GM23338 (cell line): ENCODE measurements around the gene SFXN5. TPM values are rescaled to one million over a fixed set of nuclear protein-coding genes. Genes with fewer than 3 reads are reported as not detected.

Experiments
- ATAC-seq: fragments of 200-7000 bp; cut with Tn5 transposase; 3 replicates; pipeline ENCODE4 v1.9.1; 2020
- DNase-seq: peaks from one replicate; pipeline ENCODE4 v3.0.0-alpha.2; 2015; ENCODE audit warnings: low spot score
- H2AFZ ChIP-seq: fragments of 200-600 bp; sonication (generic); 2 replicates; pipeline ENCODE4 v1.8.0; 2016; ENCODE audit warnings: antibody characterized with exemption, mild to moderate bottlenecking, moderate library complexity
- H3F3A ChIP-seq: fragments of 200-600 bp; sonication (generic); replicated peaks from 2 replicates; pipeline ENCODE4 v1.8.0; 2017; ENCODE audit warnings: antibody characterized with exemption, mixed run types, low read depth
- H3K27ac ChIP-seq: fragments of 200-600 bp; sonication (generic); 2 replicates; pipeline ENCODE4 v1.6.1; 2016; ENCODE audit warnings: low read depth
- H3K27me3 ChIP-seq: fragments of 200-600 bp; sonication (generic); 2 replicates; pipeline ENCODE4 v1.8.0; 2016; ENCODE audit warnings: mild to moderate bottlenecking, mixed run types, moderate library complexity; ENCODE audit not compliant: insufficient read depth
- H3K36me3 ChIP-seq: fragments of 200-600 bp; sonication (generic); 2 replicates; pipeline ENCODE4 v1.8.0; 2016; ENCODE audit warnings: mild to moderate bottlenecking; ENCODE audit not compliant: insufficient read depth
- H3K4me1 ChIP-seq: fragments of 200-600 bp; sonication (generic); 2 replicates; pipeline ENCODE4 v1.8.0; 2016; ENCODE audit warnings: mild to moderate bottlenecking, moderate library complexity; ENCODE audit not compliant: insufficient read depth
- H3K4me2 ChIP-seq: fragments of 200-600 bp; sonication (generic); 2 replicates; pipeline ENCODE4 v1.7.1; 2017; ENCODE audit warnings: mixed run types
- H3K4me3 ChIP-seq: fragments of 200-600 bp; sonication (generic); 2 replicates; pipeline ENCODE4 v1.6.1; 2016; ENCODE audit warnings: mixed run types
- H3K79me2 ChIP-seq: fragments of 200-600 bp; sonication (generic); replicated peaks from 2 replicates; pipeline ENCODE4 v1.8.0; 2017; ENCODE audit warnings: mild to moderate bottlenecking; ENCODE audit not compliant: insufficient read depth
- H3K9me2 ChIP-seq: fragments of 200-600 bp; sonication (generic); 2 replicates; pipeline ENCODE4 v1.8.0; 2017; ENCODE audit not compliant: insufficient read depth
- H4K20me1 ChIP-seq: fragments of 200-600 bp; sonication (generic); replicated peaks from 2 replicates; pipeline ENCODE4 v1.8.0; 2017; ENCODE audit warnings: mild to moderate bottlenecking; ENCODE audit not compliant: insufficient read depth
- H3K27ac Mint-ChIP-seq: 2 replicates; pipeline ENCODE4 v1.8.0; 2020; ENCODE audit warnings: inconsistent platforms, mild to moderate bottlenecking, moderate library complexity, mixed read lengths
- H3K27me3 Mint-ChIP-seq: 3 replicates; pipeline ENCODE4 v1.8.0; 2022; ENCODE audit warnings: low read depth, mild to moderate bottlenecking, moderate library complexity, mixed read lengths, inconsistent platforms; ENCODE audit not compliant: insufficient read depth, poor library complexity
- H3K36me3 Mint-ChIP-seq: 3 replicates; pipeline ENCODE4 v1.8.0; 2021; ENCODE audit warnings: low read depth, mild to moderate bottlenecking, inconsistent platforms, moderate library complexity, mixed read lengths
- H3K4me1 Mint-ChIP-seq: 3 replicates; pipeline ENCODE4 v1.8.0; 2020; ENCODE audit warnings: mild to moderate bottlenecking, inconsistent platforms, mixed read lengths
- H3K4me3 Mint-ChIP-seq: 3 replicates; pipeline ENCODE4 v1.8.0; 2021; ENCODE audit warnings: moderate library complexity, mild to moderate bottlenecking, inconsistent platforms, mixed read lengths
- H3K9me3 Mint-ChIP-seq: 3 replicates; pipeline ENCODE4 v1.8.0; 2020; ENCODE audit warnings: moderate library complexity, mild to moderate bottlenecking, inconsistent platforms, mixed read lengths
- EZH2 ChIP-seq: fragments of 200-600 bp; sonication (generic); IDR thresholded peaks from one replicate; pipeline ENCODE4 v1.8.0; 2017; ENCODE audit warnings: antibody characterized with exemption, mild to moderate bottlenecking, low read depth; ENCODE audit not compliant: unreplicated experiment
- NANOG ChIP-seq: IDR thresholded peaks from 2 replicates; pipeline ENCODE4 v1.6.1; 2016; ENCODE audit warnings: antibody characterized with exemption, borderline replicate concordance
- POLR2AphosphoS5 ChIP-seq: IDR thresholded peaks from 2 replicates; pipeline ENCODE4 v1.6.1; 2016; ENCODE audit warnings: antibody characterized with exemption, low read depth
- REST ChIP-seq: IDR thresholded peaks from one replicate; pipeline ENCODE4 v1.6.1; 2018; ENCODE audit warnings: antibody characterized with exemption; ENCODE audit not compliant: unreplicated experiment
- ZNF114 ChIP-seq: fragments of 250-450 bp; sonication (Bioruptor Pico); IDR thresholded peaks from 2 replicates; pipeline ENCODE4 v1.5.0; 2020; ENCODE audit warnings: mild to moderate bottlenecking, moderate library complexity
- polyA plus RNA-seq: library from polyadenylated mRNA; unstranded; fragments of >200 nt; fragmentation: Nextera tagmentation; extraction: Ambion mirVana; gene quantifications from 2 replicates; pipeline ENCODE4 v1.2.1, GENCODE V29; 2016
- total RNA-seq: library from RNA; depleted of rRNA; stranded (reverse); fragments of >200 nt; shearing (Covaris generic); gene quantifications from 2 replicates; pipeline ENCODE4 v1.2.3, GENCODE V29; 2014
- TF ChIP-seq, protein P1 (sequence below), 2 experiments: fragments of 200-600 bp in 1 of 2; sonication (generic) in 1 of 2; conservative IDR thresholded peaks; 2 replicates each; pipeline versions ENCODE4 v1.5.1 to v1.6.1; 2016 to 2017; ENCODE audit warnings: antibody characterized with exemption in 2 of 2, low read depth in 2 of 2, mild to moderate bottlenecking in 2 of 2, moderate library complexity in 1 of 2

The SFXN5 gene
- total and polyA plus RNA-seq, 2 experiments from 2014 or later, result 23.6 to 25.8 TPM

GRCh38 chr2:72942881-72943418 is 128.6 kb downstream of the SFXN5 start:
- H3K27ac Mint-ChIP-seq, result no peak overlapping the region

More at GRCh38 chr2:72942881-72943418, 128.6 kb downstream of the SFXN5 start:
- Histone ChIP-seq H3K9me2 (0 out of 2 replicates have a peak, but pooled peaks cover 3% of the 10 kb centered on the region), H3K4me2 (no peak overlapping the region), H3K79me2 (no peaks in the 10 kb centered on the region), H3K27me3 (no peaks in the 10 kb centered on the region), H3K4me1 (peaks cover 12% of the 10 kb centered on the region; the same call in 1 of the 2 replicates), H4K20me1 (no peaks in the 10 kb centered on the region), H3K27ac (no peak overlapping the region), H3K4me3 (no peak overlapping the region), H2AFZ (no peak overlapping the region), H3F3A (no peaks in the 10 kb centered on the region), H3K36me3 (no peaks in the 10 kb centered on the region)
- Mint-ChIP-seq H3K9me3 (peaks cover 4% of the 10 kb centered on the region; the same call in 2 of the 3 replicates), H3K36me3 (peaks cover 21% of the 10 kb centered on the region), H3K4me3 (no peak overlapping the region), H3K4me1 (peaks cover 34% of the 10 kb centered on the region), H3K27me3 (peaks cover 26% of the 10 kb centered on the region)
- TF ChIP-seq ZNF114 (CRISPR knock-in tag) (no peak), NANOG (no peak), REST (no peak), EZH2 (no peak), POLR2AphosphoS5 (no peak)
- TF ChIP-seq, protein P1, sequence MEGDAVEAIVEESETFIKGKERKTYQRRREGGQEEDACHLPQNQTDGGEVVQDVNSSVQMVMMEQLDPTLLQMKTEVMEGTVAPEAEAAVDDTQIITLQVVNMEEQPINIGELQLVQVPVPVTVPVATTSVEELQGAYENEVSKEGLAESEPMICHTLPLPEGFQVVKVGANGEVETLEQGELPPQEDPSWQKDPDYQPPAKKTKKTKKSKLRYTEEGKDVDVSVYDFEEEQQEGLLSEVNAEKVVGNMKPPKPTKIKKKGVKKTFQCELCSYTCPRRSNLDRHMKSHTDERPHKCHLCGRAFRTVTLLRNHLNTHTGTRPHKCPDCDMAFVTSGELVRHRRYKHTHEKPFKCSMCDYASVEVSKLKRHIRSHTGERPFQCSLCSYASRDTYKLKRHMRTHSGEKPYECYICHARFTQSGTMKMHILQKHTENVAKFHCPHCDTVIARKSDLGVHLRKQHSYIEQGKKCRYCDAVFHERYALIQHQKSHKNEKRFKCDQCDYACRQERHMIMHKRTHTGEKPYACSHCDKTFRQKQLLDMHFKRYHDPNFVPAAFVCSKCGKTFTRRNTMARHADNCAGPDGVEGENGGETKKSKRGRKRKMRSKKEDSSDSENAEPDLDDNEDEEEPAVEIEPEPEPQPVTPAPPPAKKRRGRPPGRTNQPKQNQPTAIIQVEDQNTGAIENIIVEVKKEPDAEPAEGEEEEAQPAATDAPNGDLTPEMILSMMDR (conservative IDR thresholded peaks at IDR 0.05; ENCODE audit: low read depth in 2 of 2), result no peak
- no peak for ATAC-seq
- DNase-seq, result no peak
